ENCODE results near the gene ANO4. TPM values are rescaled to one million over a fixed set of nuclear protein-coding genes. Genes with fewer than 3 reads are reported as not detected.

The ANO4 gene
- total and polyA plus RNA-seq, 8 donors: 2.0 to 6.9 (median 4.7) TPM; not detected in 1

GRCh38 chr12:100789146-100789545, 5.4 kb upstream of the ANO4 start:
- intact Hi-C loops (cut with DNase I): no loop called here
- DNase-seq (no peak), ATAC-seq (peak; percentile 63)
- TF ChIP-seq CTCF (IDR thresholded peaks at IDR 0.05): no peak
- Histone ChIP-seq H3K36me3 (no peaks in the 10 kb centered on the region), H3K4me1 (no peaks in the 10 kb centered on the region), H3K9me3 (no peaks in the 10 kb centered on the region), H3K27me3 (no peaks in the 10 kb centered on the region), H3K27ac (no peak overlapping the region), H3K4me3 (no peak overlapping the region)

GRCh38 chr12:100789975-100790374, 4.6 kb upstream of the ANO4 start:
- TF ChIP-seq CTCF (IDR thresholded peaks at IDR 0.05): no peak
- ATAC-seq: no peak
- no peak overlapping the region for H3K27ac ChIP-seq
- H3K9me3 ChIP-seq: no peaks in the 10 kb centered on the region
- no peaks in the 10 kb centered on the region for H3K36me3 ChIP-seq
- intact Hi-C loops (cut with DNase I): no loop called here
- no peaks in the 10 kb centered on the region for H3K4me1 ChIP-seq
- no peak overlapping the region for H3K4me3 ChIP-seq
- H3K27me3 ChIP-seq: peaks cover 0 to 7% of the 10 kb centered on the region in 2 donors
- no peak for DNase-seq

GRCh38 chr12:100790552-100790951, 4.0 kb upstream of the ANO4 start:
- H3K36me3 ChIP-seq: no peaks in the 10 kb centered on the region
- H3K4me3 ChIP-seq: no peak overlapping the region
- no peaks in the 10 kb centered on the region for H3K9me3 ChIP-seq
- intact Hi-C loops (cut with DNase I): no loop called here
- H3K27ac ChIP-seq: no peak overlapping the region
- H3K27me3 ChIP-seq: peaks cover 0 to 13% of the 10 kb centered on the region in 2 donors
- TF ChIP-seq CTCF (IDR thresholded peaks at IDR 0.05): no peak
- H3K4me1 ChIP-seq: no peaks in the 10 kb centered on the region
- no peak for DNase-seq
- no peak for ATAC-seq

- no peak for ATAC-seq
- TF ChIP-seq CTCF (IDR thresholded peaks at IDR 0.05): no peak
- Histone ChIP-seq H3K27ac (no peak overlapping the region), H3K27me3 (peaks cover 0 to 15% of the 10 kb centered on the region in 2 donors), H3K4me1 (no peaks in the 10 kb centered on the region), H3K4me3 (no peak overlapping the region), H3K36me3 (no peaks in the 10 kb centered on the region), H3K9me3 (no peaks in the 10 kb centered on the region)
- intact Hi-C loops (cut with DNase I): no loop called here
- DNase-seq: no peak
Observed at GRCh38 chr12:100793182-100793581, 1.4 kb upstream of the ANO4 start.

- Histone ChIP-seq H3K4me1 (no peaks in the 10 kb centered on the region), H3K36me3 (no peaks in the 10 kb centered on the region), H3K27ac (no peak overlapping the region), H3K27me3 (peaks cover 0 to 15% of the 10 kb centered on the region in 2 donors), H3K9me3 (no peaks in the 10 kb centered on the region), H3K4me3 (no peak overlapping the region)
- ATAC-seq: no peak
- no peak for DNase-seq
- intact Hi-C loops (cut with DNase I): no loop called here
- TF ChIP-seq CTCF (IDR thresholded peaks at IDR 0.05): no peak
Observed at GRCh38 chr12:100795174-100795799, 711 bp downstream of the ANO4 start.
